Subcutaneous adipose tissue (tissue), 4 donors: ENCODE results near the gene PUS1. TPM values are rescaled to one million over a fixed set of nuclear protein-coding genes. Genes with fewer than 3 reads are reported as not detected.

Experiments used
- CTCF ChIP-seq: fragments of 450-650 bp; IDR thresholded peaks from one replicate; pipeline ENCODE4 v1.5.1; 2016; ENCODE audit warnings: low read depth, mild to moderate bottlenecking, control low read depth, antibody characterized with exemption, moderate library complexity
- total RNA-seq, 4 donors: library from RNA; depleted of rRNA; stranded (reverse); fragments of >200 nt; gene quantifications; one replicate each; pipeline ENCODE4 v1.1.0, GENCODE V29; 2016

The PUS1 gene
- 10 to 100 TPM in 3 of 4 donors, 1 to 10 TPM in 1; 8.2 to 23.4 (median 14.8) TPM for total RNA-seq

DNA sequence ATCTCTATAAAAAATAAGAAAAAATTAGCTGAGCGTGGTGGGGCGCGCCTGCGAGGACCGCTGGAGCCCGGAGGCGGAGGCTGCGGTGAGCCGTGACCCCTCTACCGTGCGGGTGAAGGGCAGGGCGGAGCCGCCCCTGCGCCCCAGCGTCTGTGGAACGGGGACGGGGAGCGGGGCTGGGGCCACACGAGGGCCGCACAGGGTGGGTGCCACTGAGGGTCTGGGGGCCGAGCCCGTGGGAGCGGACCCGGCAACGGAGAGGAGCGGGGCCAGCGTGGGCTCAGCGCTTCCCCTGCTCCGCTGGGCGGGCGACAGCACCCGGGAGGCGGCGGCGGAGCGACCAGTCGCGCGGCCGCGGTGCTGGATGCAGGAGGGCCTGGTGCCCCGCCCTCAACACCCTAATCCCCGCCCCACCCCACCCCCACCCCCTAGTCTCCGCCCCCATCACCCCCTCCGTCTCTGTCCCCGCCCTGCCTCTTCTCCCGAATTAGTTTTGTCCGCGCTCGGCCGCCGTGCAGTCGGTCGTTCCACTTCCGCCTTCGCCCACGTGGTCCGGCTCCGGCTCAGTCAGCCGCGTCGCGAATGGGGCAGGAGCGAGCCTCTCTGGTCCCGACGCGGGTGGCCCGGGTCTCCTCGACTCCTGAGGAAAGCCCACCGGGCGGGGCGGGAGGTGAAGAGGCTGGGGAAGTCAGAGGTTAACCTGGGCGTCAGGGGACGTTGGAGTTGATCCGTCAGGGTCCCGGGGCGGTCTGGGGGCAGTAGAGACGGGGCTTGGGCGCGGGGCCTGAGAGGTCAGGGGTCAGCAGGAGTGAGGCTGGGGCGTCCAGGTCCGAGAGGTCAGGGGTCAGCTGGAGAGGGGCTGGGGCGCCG lies at the start of gene PUS1:
Gene PUS1, plus strand, starts transcription at position 566 of the 870 bp plus-strand sequence. CDS start 447 bp downstream, outside the sequence.
- no peak for TF ChIP-seq CTCF

DNA sequence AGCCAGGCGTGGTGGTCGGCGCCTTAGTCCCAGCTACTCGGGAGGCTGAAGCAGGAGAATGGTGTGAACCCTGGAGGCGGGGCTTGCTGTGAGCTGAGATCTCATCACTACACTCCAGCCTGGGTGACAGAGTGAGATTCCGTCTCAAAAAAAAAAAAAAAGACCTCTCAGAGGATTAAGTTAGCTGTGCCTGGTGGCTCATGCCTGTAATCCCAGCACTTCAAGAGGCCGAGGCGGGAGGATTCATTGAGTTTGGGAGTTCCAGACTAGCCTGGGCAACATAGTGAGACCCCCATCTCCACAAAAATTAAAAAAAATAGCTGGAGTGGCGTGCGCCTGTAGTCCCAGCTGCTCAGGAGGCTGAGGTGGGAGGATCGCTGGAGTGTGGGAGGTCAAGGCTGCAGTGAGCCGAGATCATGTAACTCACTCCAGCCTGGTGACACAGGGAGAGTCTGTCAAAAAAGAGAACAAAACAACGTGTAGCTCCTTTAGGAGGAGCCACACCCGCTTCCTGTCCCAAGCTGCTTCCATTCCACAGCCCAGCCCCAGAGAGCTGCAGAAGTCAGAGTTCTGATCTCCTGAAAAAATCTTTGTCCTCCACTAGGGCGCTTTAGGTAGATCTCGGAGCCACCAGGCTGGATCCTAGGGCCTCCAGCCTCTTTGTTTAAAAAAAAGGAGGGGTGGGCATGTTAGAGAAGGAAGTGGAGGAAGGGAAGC lies 46.1 kb upstream of the PUS1 start:
- TF ChIP-seq CTCF = no peak

DNA sequence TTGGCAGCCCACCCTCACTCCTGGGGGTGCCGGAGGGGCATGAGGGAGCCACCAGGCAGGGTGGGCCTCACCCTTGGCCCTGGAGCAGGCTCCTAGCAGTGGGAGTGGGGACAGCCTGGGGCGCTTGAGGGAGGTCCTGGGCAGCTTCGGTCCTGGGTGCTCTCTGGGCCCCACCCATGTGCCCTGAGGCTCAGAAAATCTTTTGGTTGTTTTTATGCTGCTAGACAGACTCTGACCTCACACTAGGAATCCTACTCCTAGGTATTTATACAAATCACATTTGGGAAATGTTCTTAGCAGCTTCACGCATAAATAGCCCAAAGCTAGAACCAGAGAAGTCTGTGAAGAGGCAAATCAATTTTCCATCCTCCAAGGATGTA lies 45.6 kb upstream of the PUS1 start:
- no peak for TF ChIP-seq CTCF

DNA sequence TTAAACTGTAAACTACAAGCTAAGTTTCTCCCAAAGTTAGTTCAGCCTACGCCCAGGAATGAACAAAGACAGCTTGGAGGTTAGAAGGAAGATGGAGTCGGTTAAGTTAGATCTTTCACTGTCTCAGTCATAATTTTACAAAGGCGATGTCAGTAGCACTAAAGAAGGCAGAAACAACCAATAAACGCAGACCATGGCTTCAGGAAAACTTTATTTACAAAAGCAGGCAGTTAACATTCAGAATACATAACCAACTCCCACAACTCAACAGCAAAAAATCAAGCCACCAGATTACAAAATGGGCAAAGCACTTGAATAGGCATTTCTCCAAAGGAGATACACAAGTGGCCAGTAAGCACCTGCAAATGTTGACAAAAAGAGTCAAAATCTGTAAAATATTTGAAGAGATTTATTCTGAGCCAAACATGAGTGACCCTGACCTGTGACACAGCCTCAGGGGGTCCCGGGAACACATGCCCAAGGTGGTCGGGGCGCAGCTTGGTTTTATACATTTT lies 43.5 kb upstream of the PUS1 start:
- TF ChIP-seq CTCF = no peak

DNA sequence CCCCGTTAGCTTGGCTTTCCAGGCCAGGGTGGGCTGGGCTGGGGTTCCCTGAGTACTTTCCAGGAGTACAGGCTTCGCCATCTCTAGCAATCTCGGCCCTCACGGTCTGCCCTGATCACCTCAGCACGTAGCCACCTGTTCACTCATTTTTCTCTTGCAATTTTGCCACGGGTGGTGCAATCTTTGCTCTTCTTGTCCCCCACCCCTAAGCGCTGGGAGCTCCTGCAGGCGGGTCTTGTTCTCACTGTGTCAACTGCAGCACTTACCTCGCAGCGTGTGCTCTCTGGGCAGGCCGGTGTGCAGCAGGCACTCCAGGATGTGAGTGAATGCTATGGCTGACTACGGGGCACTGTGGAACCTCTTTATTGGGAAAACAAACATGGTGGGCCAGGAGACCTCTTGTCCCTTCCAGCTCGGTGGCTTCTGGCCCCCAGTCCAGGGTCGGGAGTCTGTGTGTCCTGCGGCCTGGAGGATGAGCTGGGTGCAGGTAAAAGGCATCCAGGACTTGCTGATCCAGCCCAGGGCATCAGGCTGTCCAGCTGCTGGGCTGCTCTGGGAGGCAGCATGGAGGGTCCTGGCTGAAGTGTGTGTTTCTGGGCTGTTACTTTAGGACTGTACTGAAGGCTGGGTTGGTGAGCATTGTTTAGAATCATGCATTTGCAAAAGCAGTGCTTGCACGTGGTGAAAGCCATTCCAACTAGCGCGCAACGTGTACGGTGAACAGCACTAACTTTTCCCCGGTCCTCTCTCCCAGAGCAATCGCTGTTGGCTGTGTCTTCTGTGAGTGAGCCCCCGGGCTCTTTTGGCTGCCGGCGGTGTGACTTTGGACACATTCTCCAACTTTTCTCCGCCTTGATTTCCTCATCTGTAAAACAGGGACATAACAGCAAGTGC lies 36.1 kb upstream of the PUS1 start:
- TF ChIP-seq CTCF = no peak

- no peak for TF ChIP-seq CTCF
These were observed 35.3 kb upstream of the PUS1 start for GRCh38 chr12:131893605-131894312.
